ENCODE results near the gene PLEKHH3.

- no peak for TF ChIP-seq POLR2A (IDR thresholded peaks at IDR 0.05)
- no peak for TF ChIP-seq CTCF (IDR thresholded peaks at IDR 0.05)
Measured at GRCh38 chr17:42642336-42642735, 34.5 kb downstream of the PLEKHH3 start.
